HepG2 (cell line): ENCODE measurements around the gene NT5C2. TPM values are rescaled to one million over a fixed set of nuclear protein-coding genes. Genes with fewer than 3 reads are reported as not detected.
A peak's percentile ranks its signal among the peaks of the same experiment; 100 is the strongest.
"Not testable (repeated sequence)": the region's sequence is repeated elsewhere in the genome, so short reads cannot be mapped to it uniquely, and the experiment has no call there.

Experiments
- ATAC-seq: fragments of 200-7000 bp; cut with Tn5 transposase; 3 replicates; pipeline ENCODE4 v1.9.1; 2020; ENCODE audit warnings: mild to moderate bottlenecking, moderate library complexity
- BruUV-seq: library from RNA; stranded (reverse); fragments of 400-500 nt; replicated peaks from 2 replicates; lab custom pipeline; 2021; lab: Mats Ljungman, UMichigan
- CTCF ChIA-PET: fragments of 300-600 bp; formaldehyde crosslinking; extraction: SDS; loops from one replicate; lab custom pipeline; 2021; ENCODE audit warnings: low total read pairs, inconsistent platforms, low intra/inter-chr PET ratio; lab: Yijun Ruan, JAX
- POLR2A ChIA-PET: fragments of 350-600 bp; sonication (Branson Sonifier 250); formaldehyde crosslinking; loops from one replicate; lab custom pipeline; 2020; ENCODE audit warnings: antibody characterized with exemption, inconsistent platforms; lab: Yijun Ruan, JAX
- DNase-seq: peaks from one replicate; pipeline ENCODE4 v3.0.0-alpha.2; 2015; ENCODE audit warnings: low spot score
- FAIRE-seq: peaks from 3 replicates; lab custom pipeline; 2011; peaks lifted over from hg19 to GRCh38; lab: Jason Lieb, UNC
- H2AFZ ChIP-seq: one replicate; pipeline ENCODE4 v1.6.1; 2011; ENCODE audit warnings: low read length, inconsistent platforms
- H3K27ac ChIP-seq: fragments of 300-600 bp; 3 replicates; pipeline ENCODE4 v1.8.0; 2011; ENCODE audit warnings: mixed run types, mild to moderate bottlenecking, mixed read lengths, low read length, inconsistent platforms; ENCODE audit not compliant: insufficient read depth; ENCODE audit errors: extremely low read length
- H3K27me3 ChIP-seq, 2 experiments: fragments of 200-600 bp in 1 of 2; 2 replicates in 1 of 2; 3 replicates in 1 of 2; pipeline versions ENCODE4 v1.6.0 to v1.8.0; 2011; ENCODE audit warnings: low read length in 2 of 2, mild to moderate bottlenecking in 2 of 2, moderate library complexity in 2 of 2, inconsistent platforms in 1 of 2; ENCODE audit not compliant: insufficient read depth in 2 of 2, control insufficient read depth in 1 of 2
- H3K36me3 ChIP-seq, 2 experiments: fragments of 200-600 bp in 1 of 2; replicated peaks in 1 of 2; 2 replicates in 1 of 2; 3 replicates in 1 of 2; pipeline versions ENCODE4 v1.5.1 to v1.8.0; 2011; ENCODE audit warnings: low read length in 2 of 2, inconsistent platforms in 1 of 2; ENCODE audit not compliant: insufficient read depth in 2 of 2, control insufficient read depth in 1 of 2
- H3K4me1 ChIP-seq: 2 replicates; pipeline ENCODE4 v1.5.1; 2012; ENCODE audit warnings: low read length, inconsistent platforms; ENCODE audit not compliant: insufficient read depth
- H3K4me2 ChIP-seq: 2 replicates; pipeline ENCODE4 v1.6.0; 2011; ENCODE audit warnings: low read depth, low read length, inconsistent platforms
- H3K4me3 ChIP-seq, 3 experiments: fragments of 200-600 bp in 1 of 3; sonication (generic), shearing (Covaris generic) in 1 of 3; replicated peaks in 1 of 3; 2 replicates each; pipeline ENCODE4 v1.5.1; 2011 to 2016; ENCODE audit warnings: low read length in 3 of 3, inconsistent platforms in 2 of 3, low read depth in 2 of 3, mild to moderate bottlenecking in 2 of 3, control low read depth in 1 of 3, mixed read lengths in 1 of 3; ENCODE audit not compliant: insufficient read depth in 1 of 3
- H3K79me2 ChIP-seq: one replicate; pipeline ENCODE4 v1.6.1; 2011; ENCODE audit warnings: low read length, inconsistent platforms; ENCODE audit not compliant: insufficient read depth
- H3K9ac ChIP-seq: 2 replicates; pipeline ENCODE4 v1.6.0; 2011; ENCODE audit warnings: mild to moderate bottlenecking, low read depth, low read length, inconsistent platforms; ENCODE audit not compliant: insufficient read depth
- H3K9me3 ChIP-seq: 2 replicates; pipeline ENCODE4 v1.5.1; 2012; ENCODE audit warnings: mild to moderate bottlenecking, low read length
- H4K20me1 ChIP-seq: 2 replicates; pipeline ENCODE4 v1.6.0; 2011; ENCODE audit warnings: inconsistent platforms, mild to moderate bottlenecking, low read length, moderate library complexity; ENCODE audit not compliant: insufficient read depth
- ZNF121 ChIP-seq: sonication (generic); formaldehyde crosslinking; IDR thresholded peaks from 2 replicates; pipeline ENCODE4 v1.5.0; 2020; ENCODE audit warnings: mild to moderate bottlenecking, missing genetic modification reagents
- ZNF253 ChIP-seq: sonication (generic); formaldehyde crosslinking; IDR thresholded peaks from 2 replicates; pipeline ENCODE4 v1.8.0; 2022; ENCODE audit warnings: mild to moderate bottlenecking, missing genetic modification reagents, borderline replicate concordance
- ZNF546 ChIP-seq: sonication (generic); formaldehyde crosslinking; conservative IDR thresholded peaks from 2 replicates; pipeline ENCODE4 v1.8.1; 2023; ENCODE audit warnings: mild to moderate bottlenecking, missing genetic modification reagents
- whole genome bisulfite sequencing: methylation state at CpG from one replicate; pipeline ENCODE4 v1.1.6; 2017; ENCODE audit warnings: low lambda C conversion rate; 5-methylcytosine and 5-hydroxymethylcytosine counted together
- in situ Hi-C: cut with HindIII; loops from 2 replicates; pipeline ENCODE4 v1.10.0; 2017; ENCODE audit warnings: low pct_unique_long_range_greater_than_20kb; ENCODE audit not compliant: extremely low pct_ligation_motif_present
- intact Hi-C: fragments of 100-400 bp; cut with micrococcal nuclease; formaldehyde crosslinking; loops from one replicate; pipeline ENCODE4 v1.10.0; 2022; ENCODE audit not compliant: unreplicated experiment
- polyA plus RNA-seq, 8 experiments: library from polyadenylated mRNA; depleted of rRNA in 3 of 8; stranded (reverse) in 7 of 8; unstranded in 1 of 8; fragments of >200 nt; fragmentation: Illumina TruSeq in 4 of 8; extraction: Trizol in 4 of 8; gene quantifications; 2 replicates each; pipeline versions ENCODE4 v1.2.1 to v1.2.3, GENCODE V29; 2011 to 2016; ENCODE audit warnings: low read depth in 4 of 8, missing spikeins in 1 of 8, mixed read lengths in 1 of 8; ENCODE audit not compliant: insufficient read depth in 1 of 8
- total RNA-seq, 5 experiments: library from RNA; depleted of rRNA; stranded (reverse); fragments of >200 nt; fragmentation: Illumina TruSeq; extraction: Trizol; gene quantifications; 2 replicates each; pipeline ENCODE4 v1.2.3, GENCODE V29; 2016; ENCODE audit warnings: low read depth in 1 of 5
- TF ChIP-seq, protein P1 (sequence below): sonication (generic); formaldehyde crosslinking; IDR thresholded peaks from 2 replicates; pipeline ENCODE4 v1.5.0; 2020; ENCODE audit warnings: mild to moderate bottlenecking, missing genetic modification reagents, borderline replicate concordance
- TF ChIP-seq, protein P2 (sequence below): sonication (generic); formaldehyde crosslinking; conservative IDR thresholded peaks from 2 replicates; pipeline ENCODE4 v1.4.0; 2020; ENCODE audit warnings: missing genetic modification reagents
- TF ChIP-seq, protein P3 (sequence below): sonication (generic); formaldehyde crosslinking; IDR thresholded peaks from 2 replicates; pipeline ENCODE4 v1.5.1; 2020; ENCODE audit warnings: missing genetic modification reagents, mild to moderate bottlenecking, borderline replicate concordance

The NT5C2 gene
- total and polyA plus RNA-seq, 2 of the 13 experiments (the other 11 are each of a cell fraction or from before 2014, with no cell fraction given) = 40.6 to 55.2 TPM

DNA sequence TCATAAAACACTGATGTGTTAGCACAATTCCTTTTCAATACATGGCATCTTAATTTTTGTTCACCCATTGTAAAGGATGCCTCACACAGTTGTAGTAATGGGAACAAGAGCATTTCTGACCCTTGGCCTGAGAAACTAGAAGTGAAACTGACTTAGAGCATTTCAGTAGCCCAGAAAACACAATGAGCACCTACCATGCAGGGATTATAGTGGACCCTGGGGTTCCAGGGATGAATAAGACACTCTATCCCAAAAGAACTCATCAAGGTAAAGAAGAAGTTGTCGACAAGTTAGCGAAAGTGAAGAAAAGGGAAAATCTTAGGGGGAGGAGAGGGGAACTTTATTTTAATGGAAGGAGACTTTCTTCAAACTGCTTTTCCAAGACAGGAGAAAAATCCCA is 125.6 kb downstream of the NT5C2 start (continued):
- TF ChIP-seq, protein P1, sequence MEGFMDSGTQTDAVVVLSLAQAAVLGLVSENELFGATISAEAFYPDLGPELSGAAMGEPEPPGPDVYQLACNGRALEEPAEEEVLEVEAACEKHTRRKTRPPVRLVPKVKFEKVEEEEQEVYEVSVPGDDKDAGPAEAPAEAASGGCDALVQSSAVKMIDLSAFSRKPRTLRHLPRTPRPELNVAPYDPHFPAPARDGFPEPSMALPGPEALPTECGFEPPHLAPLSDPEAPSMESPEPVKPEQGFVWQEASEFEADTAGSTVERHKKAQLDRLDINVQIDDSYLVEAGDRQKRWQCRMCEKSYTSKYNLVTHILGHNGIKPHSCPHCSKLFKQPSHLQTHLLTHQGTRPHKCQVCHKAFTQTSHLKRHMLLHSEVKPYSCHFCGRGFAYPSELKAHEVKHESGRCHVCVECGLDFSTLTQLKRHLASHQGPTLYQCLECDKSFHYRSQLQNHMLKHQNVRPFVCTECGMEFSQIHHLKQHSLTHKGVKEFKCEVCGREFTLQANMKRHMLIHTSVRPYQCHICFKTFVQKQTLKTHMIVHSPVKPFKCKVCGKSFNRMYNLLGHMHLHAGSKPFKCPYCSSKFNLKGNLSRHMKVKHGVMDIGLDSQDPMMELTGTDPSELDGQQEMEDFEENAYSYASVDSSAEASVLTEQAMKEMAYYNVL (CRISPR knock-in tag) = no peak
- TF ChIP-seq ZNF253 (CRISPR knock-in tag) (no peak), ZNF546 (CRISPR knock-in tag) (no peak)
- TF ChIP-seq, protein P2, sequence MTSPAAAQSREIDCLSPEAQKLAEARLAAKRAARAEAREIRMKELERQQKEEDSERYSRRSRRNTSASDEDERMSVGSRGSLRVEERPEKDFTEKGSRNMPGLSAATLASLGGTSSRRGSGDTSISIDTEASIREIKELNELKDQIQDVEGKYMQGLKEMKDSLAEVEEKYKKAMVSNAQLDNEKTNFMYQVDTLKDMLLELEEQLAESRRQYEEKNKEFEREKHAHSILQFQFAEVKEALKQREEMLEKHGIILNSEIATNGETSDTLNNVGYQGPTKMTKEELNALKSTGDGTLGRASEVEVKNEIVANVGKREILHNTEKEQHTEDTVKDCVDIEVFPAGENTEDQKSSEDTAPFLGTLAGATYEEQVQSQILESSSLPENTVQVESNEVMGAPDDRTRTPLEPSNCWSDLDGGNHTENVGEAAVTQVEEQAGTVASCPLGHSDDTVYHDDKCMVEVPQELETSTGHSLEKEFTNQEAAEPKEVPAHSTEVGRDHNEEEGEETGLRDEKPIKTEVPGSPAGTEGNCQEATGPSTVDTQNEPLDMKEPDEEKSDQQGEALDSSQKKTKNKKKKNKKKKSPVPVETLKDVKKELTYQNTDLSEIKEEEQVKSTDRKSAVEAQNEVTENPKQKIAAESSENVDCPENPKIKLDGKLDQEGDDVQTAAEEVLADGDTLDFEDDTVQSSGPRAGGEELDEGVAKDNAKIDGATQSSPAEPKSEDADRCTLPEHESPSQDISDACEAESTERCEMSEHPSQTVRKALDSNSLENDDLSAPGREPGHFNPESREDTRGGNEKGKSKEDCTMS (CRISPR knock-in tag) = no peak
- TF ChIP-seq, protein P3, sequence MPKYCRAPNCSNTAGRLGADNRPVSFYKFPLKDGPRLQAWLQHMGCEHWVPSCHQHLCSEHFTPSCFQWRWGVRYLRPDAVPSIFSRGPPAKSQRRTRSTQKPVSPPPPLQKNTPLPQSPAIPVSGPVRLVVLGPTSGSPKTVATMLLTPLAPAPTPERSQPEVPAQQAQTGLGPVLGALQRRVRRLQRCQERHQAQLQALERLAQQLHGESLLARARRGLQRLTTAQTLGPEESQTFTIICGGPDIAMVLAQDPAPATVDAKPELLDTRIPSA = no peak

DNA sequence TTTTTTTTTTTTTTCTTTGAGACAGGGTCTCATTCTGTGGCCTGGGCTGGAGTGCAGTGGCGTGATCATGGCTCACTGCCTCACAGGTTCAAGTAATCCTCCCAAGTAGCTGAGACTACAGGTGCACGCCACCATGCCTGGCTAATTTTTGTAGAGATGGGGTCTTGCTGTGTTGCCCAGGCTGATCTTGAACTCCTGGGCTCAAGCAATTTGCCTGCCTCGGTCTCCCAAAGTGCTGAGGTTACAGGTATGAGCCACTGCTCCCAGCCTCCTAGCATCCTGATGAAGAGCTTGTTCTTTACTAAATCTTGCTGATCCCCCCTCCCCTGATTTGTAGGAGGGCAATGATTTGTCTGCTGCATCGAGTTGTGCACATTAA is 126.0 kb downstream of the NT5C2 start:
- H4K20me1 ChIP-seq, H3K27ac ChIP-seq, BruUV-seq, CTCF ChIA-PET, H3K4me2 ChIP-seq, H3K79me2 ChIP-seq, DNase-seq, H3K27me3 ChIP-seq, H3K4me3 ChIP-seq, ATAC-seq, H3K9ac ChIP-seq, H3K9me3 ChIP-seq, H2AFZ ChIP-seq, H3K4me1 ChIP-seq, FAIRE-seq, intact Hi-C loops, POLR2A ChIA-PET: not testable (repeated sequence)
- H3K36me3 ChIP-seq = peaks cover 6 to 24% of the 10 kb centered on the region in 2 experiments
- in situ Hi-C loops = loop anchor here (5.0 to 25.0 kb wide), 3 partner anchors 150 to 330 kb away; partner anchors contain the start of genes CNNM2 and WBP1L
- 91% methylated on average over 4 of the region's 4 CpGs for WGBS
- 0 out of 2 replicates have a peak, but pooled peaks have one; percentile 55 for TF ChIP-seq ZNF121 (CRISPR knock-in tag)
